Measurements from ENCODE around the gene ACBD5. TPM values are rescaled to one million over a fixed set of nuclear protein-coding genes. Genes with fewer than 3 reads are reported as not detected.

Gene ACBD5
- total and polyA plus RNA-seq, 11 donors: 28.3 to 86.0 (median 71.6) TPM

DNA sequence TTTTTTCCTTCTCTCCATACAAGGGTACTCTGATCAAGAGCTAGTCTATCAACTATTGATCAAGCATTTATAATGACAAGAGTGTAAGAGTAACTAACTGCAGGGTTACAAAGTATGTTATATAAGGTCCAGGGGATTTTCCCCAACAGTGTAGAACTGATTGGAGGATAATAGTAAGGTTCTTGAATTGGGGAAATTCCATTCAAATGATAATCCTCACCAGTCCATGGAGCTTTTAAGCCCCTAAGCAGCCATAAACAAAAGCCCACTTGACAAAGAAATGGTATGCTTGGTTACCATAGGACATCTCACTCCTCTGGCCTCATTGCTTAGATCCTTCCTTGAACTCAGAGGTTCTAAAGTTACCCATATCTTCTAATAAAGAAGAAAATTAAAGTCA is 94.7 kb downstream of the ACBD5 start:
- H3K36me3 ChIP-seq: peaks cover 0 to 88% (median 79%) of the 10 kb centered on the region in 9 donors
- intact Hi-C loops (cut with DNase I): no loop called here
- ATAC-seq: no peak

More for the DNA sequence above, 94.7 kb downstream of the ACBD5 start:
- no peak overlapping the region for H3K27ac ChIP-seq
- no peak for DNase-seq
- H3K4me1 ChIP-seq: peaks cover 0 to 13% (median 2%) of the 10 kb centered on the region in 12 donors
- TF ChIP-seq, protein P1, sequence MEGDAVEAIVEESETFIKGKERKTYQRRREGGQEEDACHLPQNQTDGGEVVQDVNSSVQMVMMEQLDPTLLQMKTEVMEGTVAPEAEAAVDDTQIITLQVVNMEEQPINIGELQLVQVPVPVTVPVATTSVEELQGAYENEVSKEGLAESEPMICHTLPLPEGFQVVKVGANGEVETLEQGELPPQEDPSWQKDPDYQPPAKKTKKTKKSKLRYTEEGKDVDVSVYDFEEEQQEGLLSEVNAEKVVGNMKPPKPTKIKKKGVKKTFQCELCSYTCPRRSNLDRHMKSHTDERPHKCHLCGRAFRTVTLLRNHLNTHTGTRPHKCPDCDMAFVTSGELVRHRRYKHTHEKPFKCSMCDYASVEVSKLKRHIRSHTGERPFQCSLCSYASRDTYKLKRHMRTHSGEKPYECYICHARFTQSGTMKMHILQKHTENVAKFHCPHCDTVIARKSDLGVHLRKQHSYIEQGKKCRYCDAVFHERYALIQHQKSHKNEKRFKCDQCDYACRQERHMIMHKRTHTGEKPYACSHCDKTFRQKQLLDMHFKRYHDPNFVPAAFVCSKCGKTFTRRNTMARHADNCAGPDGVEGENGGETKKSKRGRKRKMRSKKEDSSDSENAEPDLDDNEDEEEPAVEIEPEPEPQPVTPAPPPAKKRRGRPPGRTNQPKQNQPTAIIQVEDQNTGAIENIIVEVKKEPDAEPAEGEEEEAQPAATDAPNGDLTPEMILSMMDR (IDR thresholded peaks at IDR 0.05): no peak
- TF ChIP-seq POLR2A (IDR thresholded peaks at IDR 0.05): no peak
- no peaks in the 10 kb centered on the region for H3K9me3 ChIP-seq
- H3K4me3 ChIP-seq: no peak overlapping the region
- H3K27me3 ChIP-seq: no peaks in the 10 kb centered on the region

Other genes starting within 250 kb of the ACBD5 start
- 10 to 100 TPM in 2 of 9 donors, 1 to 10 TPM in 7; 7.0 to 10.9 (median 9.4) TPM for gene ANKRD26, start 140.3 kb downstream of the ACBD5 start, total RNA-seq
- 1 to 10 TPM; 5.0 to 7.8 TPM for gene ANKRD26, start 140.3 kb downstream of the ACBD5 start, polyA plus RNA-seq
- gene YME1L1, start 86.4 kb downstream of the ACBD5 start, total RNA-seq: 100 to 1,000 TPM in 6 of 9 donors, 10 to 100 TPM in 3; 62.1 to 110 (median 102) TPM
- 10 to 100 TPM; 22.4 to 85.3 TPM for gene YME1L1, start 86.4 kb downstream of the ACBD5 start, polyA plus RNA-seq
- gene MASTL, start 85.4 kb downstream of the ACBD5 start, total RNA-seq: 1 to 10 TPM; 1.4 to 6.1 (median 2.3) TPM
- 1 to 10 TPM; 1.1 to 2.4 TPM for gene MASTL, start 85.4 kb downstream of the ACBD5 start, polyA plus RNA-seq

Measured in heart left ventricle (tissue), 16 donors.